ENCODE measurements around the gene FARP1.

Gene FARP1

DNA sequence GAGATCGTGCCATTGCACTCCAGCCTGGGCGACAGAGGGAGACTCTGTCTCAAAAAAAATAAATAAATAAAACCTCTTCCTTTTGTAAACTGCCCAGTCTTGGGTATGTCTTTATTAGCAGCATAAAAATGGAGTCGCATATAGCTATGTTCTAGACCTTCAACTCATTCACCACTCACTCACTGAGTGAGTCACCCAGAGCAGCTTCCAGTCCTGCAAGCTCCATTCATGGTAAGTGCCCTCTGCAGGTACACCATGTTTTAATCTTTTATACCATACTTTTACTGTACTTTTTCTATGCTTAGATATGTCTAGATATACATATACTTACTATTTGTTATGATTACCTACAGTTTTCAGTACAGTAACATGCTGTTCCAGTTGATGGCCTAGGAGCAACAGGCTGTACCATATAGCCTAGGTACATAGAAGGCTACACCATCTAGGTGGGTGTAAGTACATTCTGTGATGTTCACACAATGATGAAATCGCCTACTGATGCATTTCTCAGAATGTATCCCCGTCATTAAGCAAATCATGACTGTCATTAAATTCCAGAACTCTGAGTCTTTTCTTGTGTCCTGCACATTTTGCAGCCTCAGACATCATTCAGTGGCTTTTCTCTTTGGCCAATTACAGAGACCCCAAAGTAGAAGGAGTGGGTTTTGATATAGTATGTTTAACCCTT lies 13.7 kb upstream of the FARP1 start:
- CTCF ChIA-PET, result no interaction called here
- H3K4me1 ChIP-seq (ENCODE audit: control insufficient read depth, insufficient read depth, low read length), result no peaks in the 10 kb centered on the region
- POLR2A ChIA-PET, result no interaction called here
- H3K36me3 ChIP-seq (ENCODE audit: control insufficient read depth in 2 of 2, insufficient read depth in 1 of 2, low read length in 2 of 2), result no peaks in the 10 kb centered on the region
- TF ChIP-seq, protein P1, sequence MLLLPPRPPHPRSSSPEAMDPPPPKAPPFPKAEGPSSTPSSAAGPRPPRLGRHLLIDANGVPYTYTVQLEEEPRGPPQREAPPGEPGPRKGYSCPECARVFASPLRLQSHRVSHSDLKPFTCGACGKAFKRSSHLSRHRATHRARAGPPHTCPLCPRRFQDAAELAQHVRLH (tag by site-specific recombination; IDR thresholded peaks at IDR 0.05), result no peak
- TF ChIP-seq TCF7L2 (IDR thresholded peaks at IDR 0.05; ENCODE audit: borderline replicate concordance, low read depth, low read length) (no peak), BCL11A (tag by site-specific recombination; IDR thresholded peaks at IDR 0.05; ENCODE audit: low read depth) (no peak), KLF7 (tag by site-specific recombination; IDR thresholded peaks at IDR 0.05; ENCODE audit: borderline replicate concordance) (no peak), GLI2 (tag by site-specific recombination; IDR thresholded peaks at IDR 0.05; ENCODE audit: borderline replicate concordance, low read depth) (no peak), ZNF529 (tag by site-specific recombination; IDR thresholded peaks at IDR 0.05; ENCODE audit: insufficient replicate concordance) (no peak), KLF16 (tag by site-specific recombination; IDR thresholded peaks at IDR 0.05) (no peak), SP2 (tag by site-specific recombination; IDR thresholded peaks at IDR 0.05) (no peak), ZBTB7A (tag by site-specific recombination; IDR thresholded peaks at IDR 0.05; ENCODE audit: low read depth) (no peak)
- TF ChIP-seq, protein P2, sequence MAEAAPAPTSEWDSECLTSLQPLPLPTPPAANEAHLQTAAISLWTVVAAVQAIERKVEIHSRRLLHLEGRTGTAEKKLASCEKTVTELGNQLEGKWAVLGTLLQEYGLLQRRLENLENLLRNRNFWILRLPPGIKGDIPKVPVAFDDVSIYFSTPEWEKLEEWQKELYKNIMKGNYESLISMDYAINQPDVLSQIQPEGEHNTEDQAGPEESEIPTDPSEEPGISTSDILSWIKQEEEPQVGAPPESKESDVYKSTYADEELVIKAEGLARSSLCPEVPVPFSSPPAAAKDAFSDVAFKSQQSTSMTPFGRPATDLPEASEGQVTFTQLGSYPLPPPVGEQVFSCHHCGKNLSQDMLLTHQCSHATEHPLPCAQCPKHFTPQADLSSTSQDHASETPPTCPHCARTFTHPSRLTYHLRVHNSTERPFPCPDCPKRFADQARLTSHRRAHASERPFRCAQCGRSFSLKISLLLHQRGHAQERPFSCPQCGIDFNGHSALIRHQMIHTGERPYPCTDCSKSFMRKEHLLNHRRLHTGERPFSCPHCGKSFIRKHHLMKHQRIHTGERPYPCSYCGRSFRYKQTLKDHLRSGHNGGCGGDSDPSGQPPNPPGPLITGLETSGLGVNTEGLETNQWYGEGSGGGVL (tag by site-specific recombination; IDR thresholded peaks at IDR 0.05), result no peak
- H3K4me3 ChIP-seq (ENCODE audit: low read depth, low read length), result no peak overlapping the region
- H3K27ac ChIP-seq (ENCODE audit: extremely low read depth, low read depth, low read length), result no peak overlapping the region
- no peaks in the 10 kb centered on the region for H3K9me3 ChIP-seq (ENCODE audit: control insufficient read depth, insufficient read depth, low read depth, low read length)

DNA sequence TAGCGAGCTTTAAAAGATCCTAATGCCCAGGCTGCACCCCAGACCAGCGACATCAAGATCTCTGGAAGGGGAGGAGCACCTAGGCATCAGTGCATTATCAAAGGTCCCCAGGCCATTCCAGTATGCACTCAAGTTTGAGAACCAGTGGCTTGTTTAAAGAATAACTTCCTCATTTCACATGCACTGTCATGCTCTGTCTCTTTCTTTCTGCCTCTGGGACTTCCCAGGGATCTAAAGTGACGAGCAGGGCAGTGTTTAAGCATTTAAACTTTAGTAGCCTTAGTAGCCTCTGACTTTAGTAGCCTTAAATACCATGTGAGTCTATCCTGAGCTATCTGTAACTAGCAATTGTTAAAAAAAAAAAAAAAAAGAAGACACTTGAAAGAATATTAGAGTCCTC lies 8.9 kb upstream of the FARP1 start:
- Histone ChIP-seq H3K27ac (ENCODE audit: extremely low read depth, low read depth, low read length) (no peak overlapping the region), H3K9me3 (ENCODE audit: control insufficient read depth, insufficient read depth, low read depth, low read length) (no peaks in the 10 kb centered on the region), H3K4me3 (ENCODE audit: low read depth, low read length) (no peak overlapping the region), H3K36me3 (ENCODE audit: control insufficient read depth in 2 of 2, insufficient read depth in 1 of 2, low read length in 2 of 2) (no peaks in the 10 kb centered on the region), H3K4me1 (ENCODE audit: control insufficient read depth, insufficient read depth, low read length) (no peaks in the 10 kb centered on the region)
- POLR2A ChIA-PET, result no interaction called here
- CTCF ChIA-PET, result no interaction called here
- TF ChIP-seq, protein P3, sequence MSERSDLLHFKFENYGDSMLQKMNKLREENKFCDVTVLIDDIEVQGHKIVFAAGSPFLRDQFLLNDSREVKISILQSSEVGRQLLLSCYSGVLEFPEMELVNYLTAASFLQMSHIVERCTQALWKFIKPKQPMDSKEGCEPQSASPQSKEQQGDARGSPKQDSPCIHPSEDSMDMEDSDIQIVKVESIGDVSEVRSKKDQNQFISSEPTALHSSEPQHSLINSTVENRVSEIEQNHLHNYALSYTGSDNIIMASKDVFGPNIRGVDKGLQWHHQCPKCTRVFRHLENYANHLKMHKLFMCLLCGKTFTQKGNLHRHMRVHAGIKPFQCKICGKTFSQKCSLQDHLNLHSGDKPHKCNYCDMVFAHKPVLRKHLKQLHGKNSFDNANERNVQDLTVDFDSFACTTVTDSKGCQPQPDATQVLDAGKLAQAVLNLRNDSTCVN (tag by site-specific recombination; optimal IDR thresholded peaks at IDR 0.05), result no peak
- TF ChIP-seq GLIS2 (tag by site-specific recombination; IDR thresholded peaks at IDR 0.05) (no peak), ZNF571 (tag by site-specific recombination; IDR thresholded peaks at IDR 0.05) (no peak), ZNF792 (tag by site-specific recombination; IDR thresholded peaks at IDR 0.05) (no peak), ZNF140 (tag by site-specific recombination; IDR thresholded peaks at IDR 0.05) (no peak), ZNF510 (tag by site-specific recombination; IDR thresholded peaks at IDR 0.05; ENCODE audit: insufficient replicate concordance) (no peak), ZNF629 (tag by site-specific recombination; IDR thresholded peaks at IDR 0.05) (no peak)
- TF ChIP-seq, protein P4, sequence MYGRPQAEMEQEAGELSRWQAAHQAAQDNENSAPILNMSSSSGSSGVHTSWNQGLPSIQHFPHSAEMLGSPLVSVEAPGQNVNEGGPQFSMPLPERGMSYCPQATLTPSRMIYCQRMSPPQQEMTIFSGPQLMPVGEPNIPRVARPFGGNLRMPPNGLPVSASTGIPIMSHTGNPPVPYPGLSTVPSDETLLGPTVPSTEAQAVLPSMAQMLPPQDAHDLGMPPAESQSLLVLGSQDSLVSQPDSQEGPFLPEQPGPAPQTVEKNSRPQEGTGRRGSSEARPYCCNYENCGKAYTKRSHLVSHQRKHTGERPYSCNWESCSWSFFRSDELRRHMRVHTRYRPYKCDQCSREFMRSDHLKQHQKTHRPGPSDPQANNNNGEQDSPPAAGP (tag by site-specific recombination; IDR thresholded peaks at IDR 0.05), result no peak
- TF ChIP-seq, protein P5, sequence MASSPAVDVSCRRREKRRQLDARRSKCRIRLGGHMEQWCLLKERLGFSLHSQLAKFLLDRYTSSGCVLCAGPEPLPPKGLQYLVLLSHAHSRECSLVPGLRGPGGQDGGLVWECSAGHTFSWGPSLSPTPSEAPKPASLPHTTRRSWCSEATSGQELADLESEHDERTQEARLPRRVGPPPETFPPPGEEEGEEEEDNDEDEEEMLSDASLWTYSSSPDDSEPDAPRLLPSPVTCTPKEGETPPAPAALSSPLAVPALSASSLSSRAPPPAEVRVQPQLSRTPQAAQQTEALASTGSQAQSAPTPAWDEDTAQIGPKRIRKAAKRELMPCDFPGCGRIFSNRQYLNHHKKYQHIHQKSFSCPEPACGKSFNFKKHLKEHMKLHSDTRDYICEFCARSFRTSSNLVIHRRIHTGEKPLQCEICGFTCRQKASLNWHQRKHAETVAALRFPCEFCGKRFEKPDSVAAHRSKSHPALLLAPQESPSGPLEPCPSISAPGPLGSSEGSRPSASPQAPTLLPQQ (tag by site-specific recombination; IDR thresholded peaks at IDR 0.05), result no peak
- TF ChIP-seq, protein P6, sequence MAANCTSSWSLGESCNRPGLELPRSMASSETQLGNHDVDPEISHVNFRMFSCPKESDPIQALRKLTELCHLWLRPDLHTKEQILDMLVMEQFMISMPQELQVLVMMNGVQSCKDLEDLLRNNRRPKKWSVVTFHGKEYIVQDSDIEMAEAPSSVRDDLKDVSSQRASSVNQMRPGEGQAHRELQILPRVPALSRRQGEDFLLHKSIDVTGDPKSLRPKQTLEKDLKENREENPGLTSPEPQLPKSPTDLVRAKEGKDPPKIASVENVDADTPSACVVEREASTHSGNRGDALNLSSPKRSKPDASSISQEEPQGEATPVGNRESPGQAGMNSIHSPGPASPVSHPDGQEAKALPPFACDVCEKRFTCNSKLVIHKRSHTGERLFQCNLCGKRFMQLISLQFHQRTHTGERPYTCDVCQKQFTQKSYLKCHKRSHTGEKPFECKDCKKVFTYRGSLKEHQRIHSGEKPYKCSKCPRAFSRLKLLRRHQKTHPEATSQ (tag by site-specific recombination; IDR thresholded peaks at IDR 0.05), result no peak
- TF ChIP-seq, protein P7, sequence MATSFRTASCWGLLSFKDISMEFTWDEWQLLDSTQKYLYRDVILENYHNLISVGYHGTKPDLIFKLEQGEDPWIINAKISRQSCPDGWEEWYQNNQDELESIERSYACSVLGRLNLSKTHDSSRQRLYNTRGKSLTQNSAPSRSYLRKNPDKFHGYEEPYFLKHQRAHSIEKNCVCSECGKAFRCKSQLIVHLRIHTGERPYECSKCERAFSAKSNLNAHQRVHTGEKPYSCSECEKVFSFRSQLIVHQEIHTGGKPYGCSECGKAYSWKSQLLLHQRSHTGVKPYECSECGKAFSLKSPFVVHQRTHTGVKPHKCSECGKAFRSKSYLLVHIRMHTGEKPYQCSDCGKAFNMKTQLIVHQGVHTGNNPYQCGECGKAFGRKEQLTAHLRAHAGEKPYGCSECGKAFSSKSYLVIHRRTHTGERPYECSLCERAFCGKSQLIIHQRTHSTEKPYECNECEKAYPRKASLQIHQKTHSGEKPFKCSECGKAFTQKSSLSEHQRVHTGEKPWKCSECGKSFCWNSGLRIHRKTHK (tag by site-specific recombination; IDR thresholded peaks at IDR 0.05), result no peak
- TF ChIP-seq, protein P8, sequence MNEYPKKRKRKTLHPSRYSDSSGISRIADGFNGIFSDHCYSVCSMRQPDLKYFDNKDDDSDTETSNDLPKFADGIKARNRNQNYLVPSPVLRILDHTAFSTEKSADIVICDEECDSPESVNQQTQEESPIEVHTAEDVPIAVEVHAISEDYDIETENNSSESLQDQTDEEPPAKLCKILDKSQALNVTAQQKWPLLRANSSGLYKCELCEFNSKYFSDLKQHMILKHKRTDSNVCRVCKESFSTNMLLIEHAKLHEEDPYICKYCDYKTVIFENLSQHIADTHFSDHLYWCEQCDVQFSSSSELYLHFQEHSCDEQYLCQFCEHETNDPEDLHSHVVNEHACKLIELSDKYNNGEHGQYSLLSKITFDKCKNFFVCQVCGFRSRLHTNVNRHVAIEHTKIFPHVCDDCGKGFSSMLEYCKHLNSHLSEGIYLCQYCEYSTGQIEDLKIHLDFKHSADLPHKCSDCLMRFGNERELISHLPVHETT (tag by site-specific recombination; IDR thresholded peaks at IDR 0.05), result no peak
